Natural killer cell (primary cell): ENCODE measurements around the gene TRPC4. TPM values are rescaled to one million over a fixed set of nuclear protein-coding genes. Genes with fewer than 3 reads are reported as not detected.

Experiments
- ATAC-seq, 3 donors: fragments of 150-1000 bp in 2 of 3; fragments of 200-7000 bp in 1 of 3; cut with Tn5 transposase; 1 replicate in 1 of 3; 2 replicates in 2 of 3; pipeline ENCODE4 v1.10.0; 2021; ENCODE audit warnings: mild to moderate bottlenecking in 2 of 3, moderate library complexity in 2 of 3
- DNase-seq, 2 donors: peaks; one replicate each; pipeline versions ENCODE4 v3.0.0 to v3.0.0-alpha.2; 2013 to 2021; ENCODE audit warnings: mixed read lengths in 1 of 2
- H3K27ac ChIP-seq: one replicate; pipeline ENCODE4 v1.5.1; 2013; ENCODE audit warnings: mild to moderate bottlenecking, low read length
- H3K27me3 ChIP-seq: one replicate; pipeline ENCODE4 v1.6.1; 2013; ENCODE audit warnings: low read length; ENCODE audit not compliant: control insufficient read depth, insufficient read depth
- H3K36me3 ChIP-seq: one replicate; pipeline ENCODE4 v1.6.1; 2013; ENCODE audit warnings: low read length; ENCODE audit not compliant: control insufficient read depth, insufficient read depth
- H3K4me1 ChIP-seq: one replicate; pipeline ENCODE4 v1.6.1; 2013; ENCODE audit warnings: low read length; ENCODE audit not compliant: control insufficient read depth, insufficient read depth
- H3K4me3 ChIP-seq: one replicate; pipeline ENCODE4 v1.5.1; 2013; ENCODE audit warnings: low read length
- H3K9me3 ChIP-seq: one replicate; pipeline ENCODE4 v1.6.1; 2013; ENCODE audit warnings: low read length; ENCODE audit not compliant: control insufficient read depth, insufficient read depth
- H3K27ac Mint-ChIP-seq, 2 donors: one replicate each; pipeline ENCODE4 v1.8.0; 2022; ENCODE audit warnings: mild to moderate bottlenecking in 2 of 2, mixed read lengths in 2 of 2, moderate library complexity in 1 of 2
- H3K27me3 Mint-ChIP-seq, 2 donors: one replicate each; pipeline ENCODE4 v1.8.0; 2022; ENCODE audit warnings: low read depth in 2 of 2, mixed read lengths in 2 of 2
- H3K36me3 Mint-ChIP-seq: one replicate; pipeline ENCODE4 v1.8.0; 2022; ENCODE audit warnings: mixed read lengths
- H3K4me1 Mint-ChIP-seq, 2 donors: one replicate each; pipeline ENCODE4 v1.8.0; 2022; ENCODE audit warnings: mixed read lengths in 2 of 2
- H3K4me3 Mint-ChIP-seq: one replicate; pipeline ENCODE4 v1.8.0; 2022; ENCODE audit warnings: mild to moderate bottlenecking, moderate library complexity, mixed read lengths
- H3K9me3 Mint-ChIP-seq, 2 donors: one replicate each; pipeline ENCODE4 v1.8.0; 2022; ENCODE audit warnings: mixed read lengths in 2 of 2
- WGBS: methylation state at CpG from one replicate; pipeline ENCODE4 v1.1.7; 2013; ENCODE audit warnings: missing lambda C conversion rate; ENCODE audit not compliant: insufficient coverage; 5-methylcytosine and 5-hydroxymethylcytosine counted together
- intact Hi-C: fragments of 100-400 bp; cut with micrococcal nuclease; formaldehyde crosslinking; loops from one replicate; pipeline ENCODE4 v1.14.2; 2022
- total RNA-seq, 4 donors: library from RNA; stranded (reverse); fragments of 120-200 nt in 1 of 4; gene quantifications; one replicate each; pipeline versions ENCODE4 v1.2.3 to v1.2.4, GENCODE V29; 2013 to 2022
- TF ChIP-seq, protein P1 (sequence below): fragments of 200-600 bp; IDR thresholded peaks from one replicate; pipeline ENCODE4 v1.8.0; 2022; ENCODE audit warnings: antibody characterized with exemption

Gene TRPC4
- total RNA-seq, 3 donors from 2014 or later (not counting 1 experiment from before 2014, with no cell fraction given): not detected

DNA sequence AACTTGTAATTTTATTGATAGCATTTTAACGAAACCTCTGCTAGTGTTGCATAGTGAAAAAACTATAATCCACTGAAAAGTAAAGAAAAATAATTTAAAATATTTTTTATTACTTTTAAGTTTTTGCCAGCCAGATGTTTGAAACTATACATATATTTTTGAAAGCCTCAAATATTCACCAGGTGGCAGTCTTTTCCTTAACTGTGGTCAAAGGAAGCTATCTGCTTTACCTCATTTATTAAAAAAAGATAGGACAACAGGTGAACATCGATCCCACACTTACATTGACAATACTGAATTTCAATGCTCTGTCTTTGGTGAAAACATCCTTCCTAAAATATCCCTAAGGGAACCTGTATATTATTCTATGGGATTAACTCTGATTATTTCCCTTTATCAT is 100.5 kb downstream of the TRPC4 start:
- H3K9me3 Mint-ChIP-seq: peaks cover 2 to 6% of the 10 kb centered on the region in 2 donors
- DNase-seq (no peak), ATAC-seq (no peak)
- H3K4me1 Mint-ChIP-seq: no peaks in the 10 kb centered on the region
- Histone ChIP-seq H3K36me3 (no peaks in the 10 kb centered on the region), H3K4me3 (no peak overlapping the region), H3K9me3 (no peaks in the 10 kb centered on the region), H3K4me1 (no peaks in the 10 kb centered on the region), H3K27ac (no peak overlapping the region), H3K27me3 (no peaks in the 10 kb centered on the region)
- TF ChIP-seq, protein P1, sequence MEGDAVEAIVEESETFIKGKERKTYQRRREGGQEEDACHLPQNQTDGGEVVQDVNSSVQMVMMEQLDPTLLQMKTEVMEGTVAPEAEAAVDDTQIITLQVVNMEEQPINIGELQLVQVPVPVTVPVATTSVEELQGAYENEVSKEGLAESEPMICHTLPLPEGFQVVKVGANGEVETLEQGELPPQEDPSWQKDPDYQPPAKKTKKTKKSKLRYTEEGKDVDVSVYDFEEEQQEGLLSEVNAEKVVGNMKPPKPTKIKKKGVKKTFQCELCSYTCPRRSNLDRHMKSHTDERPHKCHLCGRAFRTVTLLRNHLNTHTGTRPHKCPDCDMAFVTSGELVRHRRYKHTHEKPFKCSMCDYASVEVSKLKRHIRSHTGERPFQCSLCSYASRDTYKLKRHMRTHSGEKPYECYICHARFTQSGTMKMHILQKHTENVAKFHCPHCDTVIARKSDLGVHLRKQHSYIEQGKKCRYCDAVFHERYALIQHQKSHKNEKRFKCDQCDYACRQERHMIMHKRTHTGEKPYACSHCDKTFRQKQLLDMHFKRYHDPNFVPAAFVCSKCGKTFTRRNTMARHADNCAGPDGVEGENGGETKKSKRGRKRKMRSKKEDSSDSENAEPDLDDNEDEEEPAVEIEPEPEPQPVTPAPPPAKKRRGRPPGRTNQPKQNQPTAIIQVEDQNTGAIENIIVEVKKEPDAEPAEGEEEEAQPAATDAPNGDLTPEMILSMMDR: no peak
- no peak overlapping the region for H3K4me3 Mint-ChIP-seq
- no peak overlapping the region for H3K27ac Mint-ChIP-seq
- no peaks in the 10 kb centered on the region for H3K27me3 Mint-ChIP-seq
- WGBS: no CpG with 5 or more reads among the region's 2 CpGs
- intact Hi-C loops: no loop called here
- no peaks in the 10 kb centered on the region for H3K36me3 Mint-ChIP-seq

DNA sequence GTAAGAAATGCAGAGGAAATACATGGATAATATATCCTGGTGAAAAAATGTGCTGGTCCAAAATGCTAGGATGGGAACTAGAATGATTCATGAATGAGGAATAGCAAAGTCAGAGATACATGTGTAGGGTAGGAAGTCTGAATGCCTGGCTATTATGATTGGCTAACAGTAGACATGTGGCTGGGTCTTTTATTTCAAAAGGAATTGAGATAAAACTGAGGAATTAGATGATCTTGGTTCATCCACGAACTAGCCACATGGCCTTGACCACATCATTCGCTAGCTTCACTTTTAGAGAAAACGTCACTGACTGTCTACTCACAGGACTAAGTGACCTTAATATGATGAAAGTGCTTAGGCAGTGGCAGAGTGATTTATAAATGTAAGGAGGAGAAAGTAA is 103.1 kb downstream of the TRPC4 start:
- WGBS: 87% methylated on average over 3 of the region's 3 CpGs
- H3K36me3 ChIP-seq: no peaks in the 10 kb centered on the region
- no peaks in the 10 kb centered on the region for H3K36me3 Mint-ChIP-seq
- intact Hi-C loops: no loop called here
- no peaks in the 10 kb centered on the region for H3K9me3 ChIP-seq
- H3K4me1 ChIP-seq: no peaks in the 10 kb centered on the region
- no peak overlapping the region for H3K4me3 ChIP-seq
- H3K27me3 ChIP-seq: no peaks in the 10 kb centered on the region
- peaks cover 3 to 11% of the 10 kb centered on the region in 2 donors for H3K9me3 Mint-ChIP-seq
- no peak overlapping the region for H3K4me3 Mint-ChIP-seq
- no peaks in the 10 kb centered on the region for H3K4me1 Mint-ChIP-seq
- TF ChIP-seq, protein P1: no peak
- H3K27me3 Mint-ChIP-seq: no peaks in the 10 kb centered on the region
- ATAC-seq (no peak), DNase-seq (no peak)
- no peak overlapping the region for H3K27ac Mint-ChIP-seq
- no peak overlapping the region for H3K27ac ChIP-seq

DNA sequence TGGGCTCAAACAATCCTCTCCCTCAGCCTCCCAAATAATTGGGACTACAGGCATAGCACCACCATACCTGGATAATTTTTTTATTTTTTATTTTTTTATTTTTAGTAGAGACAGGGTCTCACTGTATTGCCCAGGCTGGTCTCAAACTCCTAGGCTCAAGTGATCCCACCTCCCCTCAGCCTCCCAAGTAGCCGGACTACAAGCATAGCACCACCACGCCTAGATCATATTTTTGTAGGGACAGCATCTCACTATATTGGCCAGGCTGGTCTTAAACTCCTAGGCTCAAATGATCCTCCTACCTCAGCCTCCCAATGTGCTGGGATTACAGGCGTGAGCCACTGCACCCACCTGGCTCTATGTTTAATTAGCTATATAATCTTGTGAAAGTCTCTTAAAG is 114.2 kb downstream of the TRPC4 start:
- 81% methylated on average over 2 of the region's 3 CpGs for WGBS
- DNase-seq: no peak

DNA sequence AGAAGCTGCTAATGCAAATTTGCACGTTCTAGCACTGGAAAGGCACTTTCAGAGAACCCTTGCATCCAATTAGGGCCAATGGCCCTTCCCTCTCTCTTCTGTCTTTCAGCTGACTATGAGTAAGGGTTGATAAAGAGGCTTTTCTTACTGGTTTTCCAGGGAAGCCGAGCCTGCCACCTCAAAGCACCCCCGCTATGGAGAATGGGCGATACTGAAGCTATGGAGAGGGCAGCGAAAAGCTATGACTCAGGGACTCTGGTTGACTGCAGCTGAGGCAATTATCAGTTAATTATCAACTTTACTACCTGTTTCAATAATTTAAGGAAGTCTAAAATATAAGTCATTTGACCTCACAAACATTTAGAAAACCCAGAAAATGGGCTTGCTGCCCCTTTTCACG is 115.8 kb downstream of the TRPC4 start:
- Histone ChIP-seq H3K27ac (no peak overlapping the region), H3K4me3 (no peak overlapping the region), H3K27me3 (no peaks in the 10 kb centered on the region), H3K4me1 (no peaks in the 10 kb centered on the region), H3K9me3 (no peaks in the 10 kb centered on the region), H3K36me3 (no peaks in the 10 kb centered on the region)
- H3K9me3 Mint-ChIP-seq: peaks cover 8 to 11% of the 10 kb centered on the region in 2 donors
- H3K36me3 Mint-ChIP-seq: no peaks in the 10 kb centered on the region
- ATAC-seq (no peak), DNase-seq (no peak)
- 85% methylated on average over 5 of the region's 6 CpGs for WGBS
- H3K27ac Mint-ChIP-seq: no peak overlapping the region
- intact Hi-C loops: no loop called here
- H3K27me3 Mint-ChIP-seq: no peaks in the 10 kb centered on the region
- TF ChIP-seq, protein P1: no peak
- no peak overlapping the region for H3K4me3 Mint-ChIP-seq
- H3K4me1 Mint-ChIP-seq: no peaks in the 10 kb centered on the region

More for the DNA sequence above, 114.2 kb downstream of the TRPC4 start:
- peaks cover 6 to 13% of the 10 kb centered on the region in 2 donors for H3K9me3 Mint-ChIP-seq
- H3K4me1 ChIP-seq: no peaks in the 10 kb centered on the region
- TF ChIP-seq, protein P1: no peak
- no peaks in the 10 kb centered on the region for H3K27me3 Mint-ChIP-seq
- ATAC-seq: no peak
- H3K4me3 ChIP-seq: no peak overlapping the region
- H3K27me3 ChIP-seq: no peaks in the 10 kb centered on the region
- no peak overlapping the region for H3K4me3 Mint-ChIP-seq
- intact Hi-C loops: no loop called here
- H3K4me1 Mint-ChIP-seq: no peaks in the 10 kb centered on the region
- H3K27ac Mint-ChIP-seq: no peak overlapping the region
- no peaks in the 10 kb centered on the region for H3K36me3 ChIP-seq
- no peaks in the 10 kb centered on the region for H3K9me3 ChIP-seq
- no peak overlapping the region for H3K27ac ChIP-seq
- no peaks in the 10 kb centered on the region for H3K36me3 Mint-ChIP-seq
